CD4-positive, alpha-beta T cell treated with Interleukin-21 for 1 hour (primary cell): ENCODE data around the gene FAM229B.
"Not testable (repeated sequence)": the region's sequence is repeated elsewhere in the genome, so short reads cannot be mapped to it uniquely, and the experiment has no call there.

ENCODE experiments used
- DNase-seq: peaks from one replicate; pipeline ENCODE4 v3.0.0-alpha.2; 2020

Gene FAM229B, protein sequence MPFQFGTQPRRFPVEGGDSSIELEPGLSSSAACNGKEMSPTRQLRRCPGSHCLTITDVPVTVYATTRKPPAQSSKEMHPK

DNA sequence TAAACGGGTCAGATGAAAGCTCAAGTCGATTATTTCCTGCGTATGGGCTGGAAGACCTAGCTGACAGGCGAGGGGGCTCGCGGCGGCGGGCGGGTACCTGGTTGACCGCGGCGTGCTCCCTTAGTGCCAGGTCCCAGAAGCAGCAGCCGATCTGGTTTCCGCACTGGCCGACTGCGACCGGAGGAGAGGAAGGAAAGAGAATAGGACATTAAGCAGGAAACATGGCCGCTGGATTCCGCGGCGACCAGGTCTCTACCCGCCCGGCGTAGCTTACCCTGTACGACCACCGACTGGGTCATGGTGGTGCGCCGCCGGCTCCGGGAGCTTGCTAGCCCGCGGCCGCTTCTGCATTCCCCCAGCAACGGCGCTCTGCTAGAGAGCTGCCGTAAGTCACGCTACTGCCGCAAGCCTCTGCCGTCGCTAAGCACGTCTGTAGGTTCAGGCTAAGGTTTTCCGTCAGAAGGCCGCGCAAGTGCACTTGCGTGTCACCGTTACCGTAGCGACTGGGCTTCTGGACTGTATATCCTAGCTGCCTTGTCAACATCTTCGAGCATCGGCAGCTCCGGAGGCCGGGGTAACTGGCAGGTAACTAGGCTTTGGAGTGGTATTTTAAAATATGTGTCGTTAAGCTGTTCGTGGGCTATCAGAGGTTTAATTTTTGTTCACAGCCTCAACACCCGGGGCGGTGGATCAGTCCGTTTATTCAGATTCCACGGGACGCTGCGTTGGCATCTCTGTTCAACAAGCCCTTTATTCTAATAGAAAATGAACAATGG is at the start of gene FAM229B, which contains the start of gene TUBE1:
FAM229B (plus strand) TSS at position 456 of the 776 bp plus-strand sequence. CDS start 11,693 bp downstream, outside the sequence.
TUBE1 (minus strand) TSS at position 347 of the 776 bp plus-strand sequence; CDS start at position 299, 48 bp downstream.
- peak; percentile 94 for DNase-seq

DNA sequence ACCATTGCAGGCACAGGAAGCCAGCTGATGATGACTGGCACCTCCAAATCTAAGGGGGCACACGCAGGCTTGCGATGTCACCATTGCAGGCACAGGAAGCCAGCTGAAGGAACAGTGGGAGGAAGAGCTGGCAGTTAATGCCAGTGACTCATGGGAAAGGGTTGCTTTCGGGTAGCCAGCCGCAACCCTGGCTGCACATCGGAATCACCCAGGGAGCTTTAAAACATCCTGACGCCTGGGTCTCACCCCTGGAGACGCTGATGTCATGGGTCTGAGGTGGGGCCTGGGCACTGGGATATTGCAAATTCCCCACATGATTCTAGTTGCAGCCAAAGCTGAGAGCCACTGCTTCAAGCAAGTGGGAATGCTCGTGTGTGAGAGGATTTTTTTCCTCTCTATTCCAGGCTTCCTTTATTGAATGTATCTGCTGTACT is 49.6 kb upstream of the FAM229B start:
- no peak for DNase-seq

DNA sequence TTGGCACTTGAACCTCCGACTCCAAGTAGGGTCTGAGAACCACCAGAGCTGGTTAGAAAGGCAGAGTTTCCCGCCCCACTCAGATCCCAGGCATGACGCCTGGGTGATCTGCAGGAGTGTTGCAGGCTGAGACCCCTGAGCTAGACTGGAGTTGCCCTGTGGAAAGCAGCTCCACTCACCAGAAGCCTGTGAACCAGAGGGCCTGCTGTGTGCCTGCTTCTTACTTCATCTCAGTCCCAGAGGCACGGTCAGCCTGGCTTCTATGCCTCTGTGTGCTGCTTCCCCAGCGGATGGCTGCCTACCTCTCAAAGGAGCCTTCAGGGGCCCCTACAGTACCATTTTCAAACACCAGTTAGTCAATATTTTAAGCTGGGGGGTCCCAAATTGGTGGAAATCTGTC is 49.1 kb upstream of the FAM229B start:
- no peak for DNase-seq

DNA sequence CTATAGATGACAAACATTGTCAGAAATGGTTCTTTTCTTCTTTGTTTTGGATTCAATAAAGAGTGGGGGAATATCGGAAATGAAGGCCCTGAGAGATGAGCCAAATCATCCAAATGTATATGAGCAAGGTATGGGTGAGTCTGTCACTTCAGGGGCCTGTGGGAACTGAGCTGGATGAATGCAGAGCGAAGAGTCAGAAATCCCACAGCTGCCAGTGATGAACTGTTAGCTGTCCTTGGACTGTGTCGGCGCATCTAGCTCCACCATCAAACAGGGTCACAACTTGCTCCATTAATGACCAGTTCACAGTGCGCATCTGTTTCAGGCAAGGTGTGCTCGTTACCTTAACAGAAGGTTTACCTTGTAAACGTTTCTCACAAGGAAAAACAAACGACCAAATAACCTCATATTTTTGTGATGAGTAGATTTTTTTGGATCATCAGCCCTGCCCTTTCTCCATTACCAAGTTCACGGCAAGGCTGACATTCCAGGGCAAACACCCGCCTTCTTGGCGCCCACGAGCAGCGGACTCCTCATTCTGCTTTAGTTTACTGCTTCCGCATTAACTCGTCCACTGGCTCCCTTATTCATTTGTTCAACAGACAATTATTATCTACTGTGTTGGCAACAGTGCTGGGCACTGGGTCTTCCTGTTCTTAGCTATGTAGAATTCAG is 48.5 kb upstream of the FAM229B start:
- DNase-seq = no peak

DNA sequence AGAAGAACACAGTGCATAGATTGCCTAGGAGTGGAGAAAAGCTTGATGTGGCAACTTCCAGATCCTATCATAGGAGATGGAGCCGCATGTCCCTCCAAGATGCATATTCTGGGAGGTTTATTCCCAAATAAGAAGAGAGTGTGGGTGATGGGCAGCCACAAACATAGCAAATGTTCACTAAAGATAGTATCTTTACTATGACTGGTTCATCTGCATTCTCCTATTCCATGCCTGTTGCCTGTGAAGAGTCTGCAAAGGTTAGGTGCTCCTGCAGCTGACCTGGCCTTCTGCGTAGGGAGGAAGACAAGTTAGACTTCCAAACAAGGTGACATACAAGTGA is 48.0 kb upstream of the FAM229B start:
- no peak for DNase-seq

DNA sequence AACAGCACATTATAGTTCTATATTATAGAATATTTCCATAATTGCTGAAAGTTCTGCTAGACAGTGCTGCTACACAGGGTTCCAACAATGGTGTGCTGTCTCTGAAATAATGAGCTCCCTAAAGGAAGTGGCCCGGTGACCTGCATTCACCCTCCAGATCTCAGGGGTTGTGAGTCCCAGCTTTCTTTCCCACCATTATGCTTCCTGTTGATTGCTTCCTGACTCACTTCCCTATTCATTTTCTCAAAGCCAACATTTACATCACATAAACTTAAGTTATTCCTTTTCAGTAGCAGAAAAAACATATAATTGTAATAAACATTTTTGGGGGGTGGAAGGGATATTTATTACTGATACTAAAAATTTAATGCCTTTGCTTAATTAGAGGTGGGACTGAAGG is 46.4 kb upstream of the FAM229B start:
- DNase-seq = no peak

DNA sequence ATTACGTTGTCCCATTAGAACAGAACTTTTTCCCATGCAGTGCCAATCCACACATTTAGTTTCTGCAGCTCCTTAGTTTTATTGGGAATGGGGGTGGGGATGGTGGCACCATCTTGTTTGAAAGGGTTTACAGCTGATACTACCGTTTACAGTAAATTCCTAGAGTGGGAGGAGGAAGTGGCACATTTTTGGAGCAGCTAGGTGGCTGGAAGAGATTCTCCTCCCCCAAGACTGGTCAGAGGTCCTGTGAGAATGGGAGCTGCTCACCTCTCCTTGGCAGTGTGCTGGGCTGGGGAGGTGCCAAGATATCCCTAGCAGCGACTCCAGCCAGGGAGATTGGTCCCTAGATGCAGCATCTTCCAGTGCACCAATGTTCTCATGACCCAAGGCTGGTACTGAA is 45.9 kb upstream of the FAM229B start:
- DNase-seq = no peak

DNA sequence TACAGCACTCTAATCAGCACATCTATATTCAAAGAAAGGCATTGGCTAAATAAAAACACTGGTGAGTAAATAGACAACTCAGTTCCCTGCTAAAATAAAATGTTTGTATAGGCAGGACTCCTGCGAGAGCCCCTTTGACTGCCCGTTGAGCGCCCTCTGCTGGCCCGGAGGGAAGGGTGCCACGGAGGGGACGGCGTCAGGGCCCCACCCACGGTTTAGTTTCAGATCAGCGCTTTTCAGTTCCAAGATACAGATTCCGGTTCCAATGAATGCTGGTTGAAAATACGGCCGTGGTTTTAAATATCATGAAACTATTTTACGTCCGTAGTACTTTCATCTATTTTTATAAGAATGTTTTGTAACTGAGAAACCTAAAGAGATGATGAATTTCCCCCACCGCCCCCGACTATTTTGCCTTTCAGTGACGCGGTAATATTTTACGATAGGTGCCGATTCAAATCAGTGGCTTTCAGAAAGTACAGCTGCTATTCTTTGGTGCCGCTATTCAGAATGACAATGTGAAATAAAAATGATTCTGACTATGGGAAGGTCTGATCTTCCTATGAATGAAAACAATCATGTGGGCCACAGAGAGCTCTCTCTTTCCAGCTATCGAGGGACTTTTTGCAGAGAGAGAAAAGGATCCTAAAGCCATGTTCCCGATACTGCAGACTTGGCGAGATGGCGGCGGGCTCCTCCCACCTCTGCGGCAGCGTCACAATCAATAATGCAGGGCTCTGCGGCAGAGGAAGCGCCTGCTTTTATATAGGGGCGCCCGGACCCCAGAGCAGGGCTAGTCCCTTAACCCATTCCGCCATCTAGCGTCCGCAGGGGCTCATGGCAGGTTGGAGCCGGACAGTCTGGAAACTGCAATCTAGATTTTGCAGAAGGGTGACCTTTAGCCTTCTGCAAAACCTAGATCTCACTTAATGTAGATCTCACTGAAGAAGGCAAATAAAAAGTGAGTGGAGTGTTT is 44.1 kb upstream of the FAM229B start:
- peak; percentile 93 for DNase-seq

DNA sequence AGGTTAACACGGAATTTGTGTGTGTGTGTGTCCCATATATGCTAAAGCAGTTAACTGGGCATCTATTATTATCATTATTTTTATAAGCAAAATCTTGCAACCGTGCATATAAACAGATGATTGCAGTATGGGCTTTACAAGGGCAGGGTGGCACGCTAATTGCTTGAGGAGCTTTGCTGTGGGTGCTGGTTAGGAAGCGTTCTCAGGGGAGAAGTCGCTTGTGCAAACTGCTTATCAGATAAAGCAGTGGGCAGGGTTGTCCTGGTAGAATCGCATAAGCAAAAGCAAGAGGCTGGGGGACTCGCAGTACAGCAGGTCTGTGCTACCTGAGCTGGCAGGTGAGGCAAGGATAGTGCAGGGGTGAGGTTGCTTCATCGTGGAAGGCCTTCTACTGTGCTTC is 43.2 kb upstream of the FAM229B start:
- DNase-seq = no peak

DNA sequence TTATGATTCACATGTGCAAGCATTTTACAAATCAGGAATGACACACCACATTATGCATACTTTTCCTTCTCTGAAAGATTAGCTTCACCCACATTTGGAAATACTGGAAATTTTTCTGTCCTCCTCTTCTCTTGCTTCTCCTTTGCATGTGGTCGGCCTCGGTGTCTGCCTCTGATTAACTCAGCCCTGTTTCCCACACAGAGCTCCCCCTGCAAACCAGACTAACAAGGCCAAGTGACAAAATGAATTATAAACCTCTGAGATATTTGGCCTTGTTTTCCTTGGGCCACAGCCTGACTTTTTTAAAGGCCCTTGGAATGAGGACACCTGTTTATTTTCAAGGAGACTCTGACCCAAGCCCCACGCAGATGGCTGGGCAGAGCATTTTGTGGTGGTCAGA is 42.5 kb upstream of the FAM229B start:
- DNase-seq = no peak

DNA sequence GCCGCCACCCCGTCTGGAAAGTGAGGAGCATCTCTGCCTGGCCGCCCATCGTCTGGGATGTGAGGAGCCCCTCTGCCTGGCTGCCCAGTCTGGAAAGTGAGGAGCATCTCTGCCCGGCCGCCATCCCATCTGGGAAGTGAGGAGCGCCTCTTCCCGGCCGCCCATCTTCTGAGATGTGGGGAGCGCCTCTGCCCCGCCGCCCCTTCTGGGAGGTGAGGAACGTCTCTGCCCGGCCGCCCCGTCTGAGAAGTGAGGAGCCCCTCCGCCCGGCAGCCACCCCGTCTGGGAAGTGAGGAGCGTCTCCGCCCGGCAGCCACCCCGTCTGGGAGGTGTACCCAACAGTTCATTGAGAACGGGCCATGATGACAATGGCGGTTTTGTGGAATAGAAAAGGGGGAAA is 39.9 kb upstream of the FAM229B start:
- not testable (repeated sequence) for DNase-seq

DNA sequence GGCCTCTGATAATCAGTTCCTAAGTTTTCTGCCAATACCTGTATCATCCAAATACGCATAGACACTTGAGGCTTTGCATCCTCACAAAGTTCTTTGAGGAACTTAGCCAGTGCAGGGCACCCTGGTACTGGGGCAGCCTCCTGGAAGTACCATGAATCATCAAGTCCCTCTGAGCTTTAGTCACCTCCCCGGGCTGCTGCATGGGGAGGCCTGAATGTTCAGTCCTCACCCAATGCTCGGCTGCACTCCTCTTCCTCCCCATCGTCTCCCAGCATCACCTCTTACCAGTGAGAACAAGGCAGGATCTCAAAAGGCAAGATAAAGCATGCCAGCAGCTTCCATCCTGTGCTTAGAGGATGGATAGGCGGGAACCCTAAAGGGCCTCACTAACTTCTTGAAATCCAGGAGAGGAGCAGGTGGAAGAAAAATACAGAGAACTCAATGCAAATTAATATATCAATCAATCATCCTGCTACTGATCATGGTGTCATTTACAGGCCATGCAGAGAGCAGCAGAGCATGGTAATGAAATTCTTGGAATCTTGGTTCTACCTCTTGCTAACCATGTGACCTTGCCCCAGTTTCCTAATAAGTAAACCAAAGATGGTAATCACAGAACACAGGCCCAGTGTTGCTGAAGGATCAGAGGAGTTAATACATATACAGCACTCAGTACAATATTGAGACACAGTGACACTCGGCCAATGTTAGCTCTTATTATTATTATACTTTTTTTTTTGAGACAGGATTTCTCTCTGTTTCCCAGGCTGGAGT is 38.2 kb upstream of the FAM229B start:
- DNase-seq = no peak

DNA sequence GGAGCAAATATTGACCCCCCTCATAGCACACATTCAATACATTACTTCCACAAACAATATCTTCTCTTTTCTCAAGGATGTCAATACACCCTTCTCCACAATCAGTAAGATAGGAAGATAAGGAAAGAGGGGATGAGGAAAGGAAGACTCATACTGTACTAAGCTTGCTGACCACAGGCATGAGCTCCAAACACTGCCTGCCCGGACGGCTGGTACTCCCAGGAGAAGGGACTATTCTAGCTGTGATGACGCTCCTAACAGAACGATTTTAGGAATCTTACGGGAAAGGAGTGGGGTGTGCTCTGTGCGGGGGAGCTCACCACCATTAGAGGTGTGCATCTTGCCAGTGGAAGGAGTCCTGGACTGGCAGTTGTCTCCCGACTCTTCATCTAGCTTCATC is 37.4 kb upstream of the FAM229B start:
- no peak for DNase-seq

DNA sequence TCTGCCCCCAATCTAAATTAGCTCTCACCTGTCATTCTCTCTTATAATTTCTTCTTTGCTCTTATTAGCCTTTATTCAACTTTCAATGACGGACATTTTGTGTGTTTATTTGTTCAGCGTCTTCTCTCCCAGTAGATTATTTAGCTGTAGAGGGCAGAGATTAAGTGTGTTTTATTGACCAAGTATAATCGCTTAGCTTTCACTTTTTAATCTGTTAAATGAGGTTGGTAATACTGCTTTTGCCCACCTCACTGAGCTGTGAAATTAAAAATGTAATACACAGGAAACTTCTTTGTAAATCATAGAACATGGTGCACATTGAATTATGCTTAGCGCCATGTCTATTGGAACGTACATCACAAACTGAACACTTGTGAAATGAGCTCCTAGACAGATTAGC is 37.0 kb upstream of the FAM229B start:
- no peak for DNase-seq

DNA sequence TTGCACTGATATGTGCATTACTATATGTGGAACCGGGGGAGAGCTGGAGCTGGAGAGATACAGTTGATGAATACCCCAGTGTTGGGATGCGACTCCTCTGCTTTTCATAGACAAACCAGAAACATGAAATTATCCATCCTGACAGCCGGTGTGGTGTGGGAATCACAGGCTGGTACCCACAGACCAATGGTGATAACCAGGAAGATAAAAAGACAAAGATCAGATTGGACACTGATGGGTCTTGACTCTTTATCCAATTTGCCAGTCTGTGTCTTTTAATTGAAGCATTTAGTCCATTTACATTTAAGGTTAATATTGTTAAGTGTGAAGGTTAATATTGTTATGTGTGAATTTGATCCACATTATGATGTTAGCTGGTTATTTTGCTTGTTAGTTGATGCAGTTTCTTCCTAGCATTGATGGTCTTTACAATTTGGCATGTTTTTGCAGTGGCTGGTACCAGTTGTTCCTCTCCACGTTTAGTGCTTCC is 36.1 kb upstream of the FAM229B start:
- not testable (repeated sequence) for DNase-seq

DNA sequence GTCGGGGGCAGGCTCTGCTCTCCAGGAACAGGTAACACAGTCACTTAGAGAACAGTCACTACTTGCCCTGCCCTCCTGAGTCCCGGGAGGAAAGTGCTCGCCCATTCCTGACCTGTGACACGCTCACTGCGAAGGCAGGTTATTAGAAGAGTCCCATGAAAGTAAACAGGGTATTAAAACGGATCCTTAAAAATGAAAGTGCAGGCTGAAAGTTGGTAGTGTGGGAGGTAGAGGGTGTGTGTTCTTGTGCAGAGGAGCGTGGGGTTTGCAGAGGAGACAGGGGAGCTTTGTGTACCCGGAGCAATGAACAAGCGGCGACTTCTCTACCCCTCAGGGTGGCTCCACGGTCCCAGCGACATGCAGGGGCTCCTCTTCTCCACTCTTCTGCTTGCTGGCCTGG is 33.4 kb upstream of the FAM229B start, which contains the start of gene CCN6:
CCN6 (plus strand) TSS at position 104 of the 400 bp plus-strand sequence; CDS start at position 358, 254 bp downstream.
- no peak for DNase-seq

DNA sequence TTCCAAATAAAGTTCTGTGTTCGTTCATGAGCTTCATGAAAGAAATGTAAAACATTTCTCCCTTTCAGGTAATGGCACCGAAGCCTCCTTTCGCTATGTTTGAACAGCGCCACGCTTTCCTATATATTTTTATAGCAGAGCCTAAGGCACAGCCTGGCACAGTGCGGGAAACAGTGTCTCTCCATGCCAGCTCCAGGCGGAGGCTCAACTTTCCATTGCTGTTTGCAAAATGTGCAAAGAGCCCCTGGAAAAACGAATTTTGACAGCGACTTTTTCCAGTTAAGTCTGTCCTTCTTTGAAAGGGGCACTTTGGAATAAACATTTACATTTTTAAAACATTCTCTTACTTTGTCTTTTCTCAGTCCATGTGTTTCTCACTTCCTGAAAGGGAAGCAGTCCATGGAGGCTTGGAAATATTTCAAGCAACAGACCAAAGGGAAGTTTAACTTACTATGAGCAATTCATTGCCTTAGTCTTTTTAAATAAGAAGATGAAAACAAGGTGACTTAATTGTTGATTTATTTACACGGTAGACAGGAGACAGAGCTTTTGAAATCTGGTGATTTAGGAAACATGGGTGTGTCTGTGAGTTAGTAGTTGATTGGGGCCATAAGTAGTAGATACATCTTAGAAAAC is 32.7 kb upstream of the FAM229B start:
- DNase-seq = no peak

DNA sequence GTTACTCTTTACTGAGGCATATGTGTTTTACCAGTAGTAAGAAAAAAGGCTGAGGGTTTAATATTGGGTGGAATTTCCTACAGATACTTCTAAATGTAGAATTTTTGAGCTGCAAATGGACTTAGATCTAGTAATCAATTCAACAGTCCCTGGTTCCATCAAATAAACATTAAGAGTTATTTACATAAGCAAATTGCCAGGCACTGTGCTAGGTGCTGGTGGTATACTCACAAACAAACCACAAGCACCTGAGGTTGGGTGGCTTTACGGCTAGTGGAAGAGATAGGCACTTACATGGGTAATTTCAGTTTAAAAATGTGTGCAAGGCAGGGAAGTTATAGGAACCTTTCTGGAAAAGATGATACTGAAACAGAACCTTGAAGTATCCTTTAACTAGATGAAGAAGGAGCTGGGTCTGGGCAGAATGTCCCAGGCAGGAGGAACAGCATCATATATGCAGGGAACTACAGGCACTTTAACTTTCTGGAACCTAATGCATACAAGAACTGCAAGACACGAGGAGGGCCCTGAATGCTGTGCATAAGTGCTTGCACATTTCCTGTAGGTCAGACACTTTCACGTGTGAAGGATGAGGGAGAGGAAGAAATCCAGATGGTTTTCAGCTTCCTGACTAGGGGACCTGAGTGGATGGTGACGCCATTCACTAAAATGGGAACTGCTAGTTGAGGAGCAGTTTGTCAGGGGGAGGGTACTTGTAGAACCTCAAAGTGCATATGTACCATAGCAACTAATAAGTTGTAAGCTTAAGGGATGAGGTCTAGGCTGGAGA is 29.0 kb upstream of the FAM229B start:
- no peak for DNase-seq

DNA sequence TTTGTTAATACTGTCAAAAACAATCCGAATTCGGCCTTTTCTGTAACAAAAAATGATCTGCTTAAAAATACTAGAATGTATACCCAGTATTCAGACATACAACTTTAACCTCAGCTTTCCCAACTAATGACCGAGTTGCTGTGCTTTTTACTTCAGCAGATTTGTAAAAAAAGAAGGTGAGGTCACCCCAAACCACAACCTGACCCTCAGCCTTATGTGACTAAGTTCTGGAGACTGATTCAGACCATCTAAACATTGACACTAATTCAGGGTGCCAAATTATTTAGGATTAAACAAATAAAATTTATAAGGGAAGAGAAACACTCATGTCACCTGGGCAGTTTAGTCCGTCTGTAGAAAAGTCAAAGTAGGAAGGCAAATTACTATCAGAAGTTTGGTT is 25.8 kb upstream of the FAM229B start:
- no peak for DNase-seq

DNA sequence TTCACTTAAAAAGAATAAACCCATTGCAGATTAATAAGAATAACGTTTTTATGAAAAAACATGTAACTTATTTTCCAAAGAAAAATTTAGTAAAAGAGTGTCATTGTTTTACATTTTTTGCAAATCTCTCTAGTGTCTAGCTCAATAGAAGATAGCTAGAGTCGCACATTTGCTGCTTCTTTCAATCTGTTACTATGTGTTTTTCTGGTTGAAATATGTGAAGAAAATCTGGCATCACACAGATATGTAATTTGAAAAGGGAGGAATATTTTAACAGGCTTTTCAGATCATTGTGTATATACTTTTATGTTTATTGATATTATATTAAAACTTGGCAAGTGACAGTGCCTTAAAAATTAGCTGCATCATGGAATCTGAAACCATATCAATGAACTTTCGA is 24.4 kb upstream of the FAM229B start:
- no peak for DNase-seq
